CD4-positive, alpha-beta T cell treated with Interleukin-21 for 1 hour (primary cell): ENCODE results near the gene PRKAR2A.

Source experiments
- DNase-seq: peaks from one replicate; pipeline ENCODE4 v3.0.0-alpha.2; 2020

PRKAR2A gene

GRCh38 chr3:48847504-48848423 is at the start of gene PRKAR2A:
PRKAR2A (minus strand) TSS chr3:48847874; CDS start chr3:48847596, 278 bp downstream.
- DNase-seq, result peak; percentile 88

- DNase-seq, result no peak
These were observed 49.3 kb upstream of the PRKAR2A start for GRCh38 chr3:48896936-48897335.

- DNase-seq, result no peak
These were observed 46.8 kb upstream of the PRKAR2A start for GRCh38 chr3:48894516-48894915.

GRCh38 chr3:48891606-48892005 is 43.9 kb upstream of the PRKAR2A start:
- no peak for DNase-seq

- no peak for DNase-seq
These were observed 38.1 kb upstream of the PRKAR2A start for GRCh38 chr3:48885753-48886152.

- no peak for DNase-seq
These were observed 34.0 kb upstream of the PRKAR2A start for GRCh38 chr3:48881652-48882114.

- DNase-seq, result no peak
These were observed 33.3 kb upstream of the PRKAR2A start for GRCh38 chr3:48881006-48881405.

GRCh38 chr3:48879994-48880377 is 32.3 kb upstream of the PRKAR2A start:
- no peak for DNase-seq

GRCh38 chr3:48879307-48879993 is 31.8 kb upstream of the PRKAR2A start:
- DNase-seq, result no peak

GRCh38 chr3:48877671-48878070 is 30.0 kb upstream of the PRKAR2A start:
- DNase-seq, result no peak

- DNase-seq, result no peak
These were observed 15.4 kb upstream of the PRKAR2A start for GRCh38 chr3:48863122-48863521.

- DNase-seq, result no peak
These were observed 11.5 kb upstream of the PRKAR2A start for GRCh38 chr3:48859206-48859605.

GRCh38 chr3:48858709-48859108 is 11.0 kb upstream of the PRKAR2A start:
- no peak for DNase-seq

GRCh38 chr3:48857641-48858040 is 10.0 kb upstream of the PRKAR2A start:
- DNase-seq, result no peak

- no peak for DNase-seq
These were observed 8.8 kb upstream of the PRKAR2A start for GRCh38 chr3:48856469-48856868.

- DNase-seq, result no peak
These were observed 8.2 kb upstream of the PRKAR2A start for GRCh38 chr3:48855681-48856447.

- DNase-seq, result no peak
These were observed 4.5 kb upstream of the PRKAR2A start for GRCh38 chr3:48852151-48852550.

- DNase-seq, result no peak
These were observed 3.7 kb upstream of the PRKAR2A start for GRCh38 chr3:48851407-48851806.

GRCh38 chr3:48848816-48849515 is 1.3 kb upstream of the PRKAR2A start:
- no peak for DNase-seq

GRCh38 chr3:48847053-48847503 is 596 bp downstream of the PRKAR2A start:
- peak; percentile 50 for DNase-seq

- no peak for DNase-seq
These were observed 2.5 kb downstream of the PRKAR2A start for GRCh38 chr3:48845170-48845569.

- DNase-seq, result no peak
These were observed 10.5 kb downstream of the PRKAR2A start for GRCh38 chr3:48837163-48837562.
